DMS 273 (cell line): Measurements from ENCODE around the gene KCNQ1.

Experiments used
- DNase-seq: peaks from one replicate; lab custom pipeline; 2025; ENCODE audit not compliant: unreplicated experiment; lab: John Stamatoyannopoulos, UW

KCNQ1 gene

GRCh38 chr11:2868506-2869133 lies 423.8 kb downstream of the KCNQ1 start:
- no peak for DNase-seq

- peak; percentile 24 for DNase-seq
Observed at GRCh38 chr11:2869134-2869526, 424.3 kb downstream of the KCNQ1 start.

DNA sequence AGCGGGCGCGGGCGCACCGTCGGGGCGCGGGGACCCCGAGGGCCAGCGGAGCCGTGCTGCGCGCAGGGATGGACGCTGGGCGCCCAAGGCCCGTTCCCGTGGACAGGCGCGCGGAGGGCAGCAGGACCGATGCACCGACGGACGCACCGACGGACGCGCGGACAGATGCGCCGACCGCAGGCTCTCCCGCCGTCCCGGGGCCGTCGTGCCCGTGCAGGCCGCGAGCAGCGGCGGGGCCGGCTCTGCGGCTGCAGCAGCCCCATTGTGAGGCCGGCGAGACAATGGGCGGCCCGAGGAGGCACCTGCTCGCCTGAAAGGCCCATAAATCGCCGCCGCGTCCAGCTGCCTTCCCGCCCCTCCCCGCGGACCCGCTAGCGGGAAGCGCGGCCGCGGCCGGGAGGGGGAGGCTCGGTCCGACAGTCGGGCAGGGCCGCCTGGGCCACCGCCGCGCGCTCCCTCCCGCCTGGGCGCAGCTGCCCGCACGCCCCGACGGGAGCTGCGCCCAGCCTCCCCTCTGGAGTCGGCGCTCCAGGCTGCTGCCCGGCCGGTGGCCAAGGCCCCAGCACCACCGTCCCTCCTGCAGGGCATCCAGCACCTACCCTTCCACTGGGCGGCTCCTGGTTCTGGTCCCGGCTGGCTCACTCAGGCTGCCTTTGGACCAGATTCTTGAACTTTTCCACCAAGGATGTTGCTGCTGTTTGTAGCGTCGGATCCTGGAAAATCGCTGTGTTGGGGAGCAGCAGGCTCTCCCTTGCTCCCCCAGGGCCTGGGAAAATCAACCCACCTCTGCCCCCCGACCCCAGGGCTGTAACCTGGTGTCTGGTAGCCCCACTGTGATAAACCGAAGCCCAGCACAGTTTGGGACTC lies 425.0 kb downstream of the KCNQ1 start:
- no peak for DNase-seq

- DNase-seq, result no peak
Observed at GRCh38 chr11:2870460-2870859, 425.7 kb downstream of the KCNQ1 start.

DNA sequence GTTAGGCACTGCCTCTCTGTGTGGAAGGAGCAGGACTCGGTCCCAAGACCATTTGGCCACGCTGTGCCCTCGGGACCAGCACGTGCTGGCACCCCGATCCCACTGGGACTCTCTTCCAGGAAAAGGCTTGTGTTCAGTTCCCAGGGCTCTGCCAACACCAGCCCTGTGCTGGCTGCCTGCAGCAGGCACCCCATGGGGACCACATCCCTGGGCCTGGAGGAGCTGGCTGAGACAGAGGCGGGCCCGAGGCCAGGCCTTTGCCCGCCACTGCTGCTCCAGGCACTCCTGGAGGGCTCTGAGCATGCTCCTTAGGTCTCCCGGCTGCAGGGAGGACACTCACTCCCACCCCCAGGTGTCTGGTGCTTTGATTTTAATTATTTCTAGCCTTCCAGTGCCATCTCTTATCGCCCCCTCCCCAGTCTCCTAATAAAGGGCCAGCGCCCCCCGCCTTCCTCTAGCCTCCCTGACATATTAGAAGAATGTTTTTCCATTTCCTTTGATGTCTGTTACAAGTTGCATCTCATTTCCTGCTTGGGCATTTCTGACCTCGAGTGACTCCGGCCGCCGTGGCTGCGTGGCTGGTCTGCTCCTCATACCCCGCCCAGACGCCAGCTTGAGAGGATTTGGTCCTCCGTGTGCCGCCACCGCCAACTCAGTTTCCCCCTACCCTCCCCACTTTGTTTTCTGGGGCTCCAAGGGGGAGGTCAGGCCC lies 426.3 kb downstream of the KCNQ1 start:
- no peak for DNase-seq

DNA sequence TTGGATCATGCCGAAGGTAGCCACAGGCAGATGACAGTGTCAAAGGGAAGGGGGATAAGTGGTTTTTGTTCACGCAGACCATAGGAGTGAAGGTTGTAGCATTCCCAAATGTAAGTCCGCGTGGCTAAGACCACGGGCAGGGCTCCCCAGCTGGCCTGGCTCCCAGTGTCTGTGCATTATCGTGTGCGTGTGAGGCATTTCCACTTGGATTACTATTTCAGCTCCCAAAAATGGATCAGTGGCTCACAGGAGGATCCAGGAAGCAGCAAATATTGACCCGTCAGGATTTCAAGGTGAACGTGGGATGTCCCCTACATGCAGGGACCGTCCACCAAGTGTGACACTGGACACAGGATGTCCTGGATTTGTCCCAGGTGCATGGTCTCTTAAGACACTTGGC lies 430.2 kb downstream of the KCNQ1 start:
- DNase-seq, result no peak

DNA sequence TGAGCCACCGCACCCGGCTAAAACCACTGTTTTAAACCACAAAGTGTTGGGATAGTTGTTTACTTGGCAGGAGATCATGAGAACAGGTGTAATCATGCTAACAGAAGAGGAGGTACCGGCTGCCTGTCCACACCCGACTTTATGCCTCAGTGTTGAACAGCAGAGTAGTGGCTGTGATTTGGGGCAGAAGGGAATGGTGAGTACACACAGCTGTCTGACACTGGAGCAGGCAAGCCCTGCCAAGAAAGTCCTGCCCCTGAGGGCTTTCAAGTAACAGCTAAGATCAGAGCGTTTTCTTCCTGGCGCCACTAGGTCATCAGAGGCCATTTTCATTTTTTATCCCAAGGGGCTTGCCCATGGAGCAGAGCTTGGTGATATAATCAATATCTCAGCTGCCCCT lies 432.7 kb downstream of the KCNQ1 start:
- no peak for DNase-seq

DNA sequence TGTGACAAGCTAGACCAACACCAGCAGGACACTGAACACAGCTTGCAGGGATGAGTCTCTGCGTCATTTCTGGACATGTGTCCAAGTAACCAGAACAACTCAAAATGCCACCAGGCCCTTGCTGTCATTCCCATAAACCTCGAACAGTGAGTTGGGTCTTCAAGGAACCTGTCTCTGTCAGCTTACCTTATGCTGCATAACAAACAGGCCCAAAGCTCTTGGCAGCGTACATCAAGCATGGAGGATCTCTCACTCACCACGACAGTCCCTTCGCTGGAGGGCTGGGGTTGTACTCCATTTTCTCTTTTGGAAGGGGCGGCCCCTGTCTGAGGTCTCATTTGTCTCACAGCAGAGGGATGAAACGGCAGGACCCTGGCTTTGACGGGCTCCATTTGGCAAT lies 434.0 kb downstream of the KCNQ1 start:
- DNase-seq, result no peak

GRCh38 chr11:2880646-2881045 lies 435.8 kb downstream of the KCNQ1 start:
- DNase-seq, result no peak

DNA sequence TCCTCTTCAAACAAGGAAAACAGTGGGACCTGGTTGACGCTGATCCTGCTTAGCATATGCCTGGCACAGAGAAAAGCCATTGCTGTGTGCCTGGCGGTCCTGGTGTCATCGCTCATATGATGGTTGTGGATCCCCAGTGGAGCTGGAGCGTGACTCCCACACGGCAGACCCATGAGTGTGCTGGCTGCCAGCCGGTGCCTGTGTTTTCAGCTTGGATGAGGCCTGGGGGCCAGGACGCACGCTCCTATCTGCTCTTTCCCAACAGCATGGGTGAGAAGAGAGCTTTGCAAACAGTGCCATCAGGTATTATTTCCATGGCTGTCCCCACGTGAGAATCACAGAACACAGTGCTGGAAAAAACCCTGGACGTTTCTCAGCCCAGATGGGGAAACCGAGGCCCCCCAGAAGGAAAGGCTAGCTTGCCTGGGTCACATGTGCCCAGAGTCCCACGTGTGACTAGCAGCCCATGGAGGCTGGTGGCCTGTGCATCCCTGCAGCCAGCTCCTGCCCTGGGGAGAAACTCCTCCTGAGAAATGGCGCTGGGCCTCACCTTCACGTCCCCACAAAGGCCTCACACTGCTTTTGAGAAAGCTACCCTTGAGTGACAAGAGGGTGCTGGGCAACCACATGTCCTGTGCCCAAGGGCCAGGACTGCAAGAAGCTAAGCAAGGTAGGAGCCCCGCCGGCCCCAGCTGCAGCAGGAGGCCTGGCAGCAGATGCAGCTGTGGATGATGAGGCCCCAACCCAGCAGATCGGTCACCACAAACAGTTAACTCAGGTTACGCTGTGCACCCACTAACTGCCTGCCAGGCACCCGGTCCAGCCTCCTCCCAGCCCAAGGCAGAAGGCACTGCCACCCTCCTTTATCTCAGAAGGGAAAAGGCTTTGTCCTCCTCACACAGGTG lies 436.5 kb downstream of the KCNQ1 start:
- DNase-seq, result no peak

GRCh38 chr11:2881981-2882375 lies 437.2 kb downstream of the KCNQ1 start:
- no peak for DNase-seq

GRCh38 chr11:2882396-2883110 lies 437.7 kb downstream of the KCNQ1 start:
- no peak for DNase-seq

DNA sequence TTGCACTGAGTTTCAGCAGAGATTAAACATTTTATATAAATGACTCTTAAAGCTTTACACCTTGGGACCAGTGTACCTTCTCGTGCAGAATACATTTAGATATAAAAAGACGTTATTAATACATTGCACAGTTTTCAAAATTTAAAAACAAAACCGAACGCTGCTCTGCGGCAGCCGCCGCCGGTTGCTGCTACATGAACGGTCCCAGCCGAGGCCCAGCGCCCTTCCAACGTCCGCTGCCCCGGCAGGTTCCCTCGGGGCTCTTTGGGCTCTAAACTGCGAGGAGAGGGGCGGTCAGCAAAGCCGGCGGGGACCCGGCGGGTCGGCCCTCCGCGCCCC lies 438.8 kb downstream of the KCNQ1 start:
- DNase-seq, result no peak

DNA sequence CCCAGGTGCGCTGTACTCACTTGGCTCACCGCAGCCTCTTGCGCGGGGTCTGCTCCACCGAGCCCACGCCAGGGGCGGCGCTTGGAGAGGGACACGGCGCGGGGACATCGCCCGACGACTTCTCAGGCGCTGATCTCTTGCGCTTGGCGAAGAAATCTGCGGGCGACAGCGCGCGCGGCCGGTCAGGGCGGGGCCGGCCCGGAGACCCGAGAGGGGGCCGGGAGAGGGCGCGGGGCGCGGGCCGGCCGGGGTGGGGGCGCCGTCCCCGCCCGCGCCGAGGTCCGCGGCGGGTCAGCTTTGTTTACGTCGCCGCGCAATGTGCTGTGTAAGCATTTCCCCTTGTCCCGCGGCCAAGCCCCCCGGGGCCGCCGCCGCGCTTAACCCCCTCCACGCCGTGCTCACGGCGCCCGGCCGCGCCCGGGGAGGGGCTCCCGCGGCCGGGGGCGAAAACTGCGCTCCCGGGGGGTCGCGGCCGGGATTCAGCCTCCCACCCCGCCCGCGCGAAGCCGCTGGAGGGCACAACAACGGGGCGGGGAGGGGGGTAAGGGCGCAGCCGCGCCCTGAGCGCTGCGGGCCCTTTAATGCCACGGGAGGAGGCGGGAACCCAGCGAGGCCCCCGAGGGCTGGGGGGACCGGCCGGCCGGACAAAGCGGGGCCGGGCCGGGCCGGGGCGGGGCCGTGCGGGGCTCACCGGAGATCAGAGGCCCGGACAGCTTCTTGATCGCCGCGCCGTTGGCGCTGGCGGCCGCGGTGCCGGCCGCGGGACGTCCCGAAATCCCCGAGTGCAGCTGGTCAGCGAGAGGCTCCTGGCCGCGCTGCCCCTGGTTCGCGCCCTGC lies 439.4 kb downstream of the KCNQ1 start:
- DNase-seq, result peak; percentile 40

DNA sequence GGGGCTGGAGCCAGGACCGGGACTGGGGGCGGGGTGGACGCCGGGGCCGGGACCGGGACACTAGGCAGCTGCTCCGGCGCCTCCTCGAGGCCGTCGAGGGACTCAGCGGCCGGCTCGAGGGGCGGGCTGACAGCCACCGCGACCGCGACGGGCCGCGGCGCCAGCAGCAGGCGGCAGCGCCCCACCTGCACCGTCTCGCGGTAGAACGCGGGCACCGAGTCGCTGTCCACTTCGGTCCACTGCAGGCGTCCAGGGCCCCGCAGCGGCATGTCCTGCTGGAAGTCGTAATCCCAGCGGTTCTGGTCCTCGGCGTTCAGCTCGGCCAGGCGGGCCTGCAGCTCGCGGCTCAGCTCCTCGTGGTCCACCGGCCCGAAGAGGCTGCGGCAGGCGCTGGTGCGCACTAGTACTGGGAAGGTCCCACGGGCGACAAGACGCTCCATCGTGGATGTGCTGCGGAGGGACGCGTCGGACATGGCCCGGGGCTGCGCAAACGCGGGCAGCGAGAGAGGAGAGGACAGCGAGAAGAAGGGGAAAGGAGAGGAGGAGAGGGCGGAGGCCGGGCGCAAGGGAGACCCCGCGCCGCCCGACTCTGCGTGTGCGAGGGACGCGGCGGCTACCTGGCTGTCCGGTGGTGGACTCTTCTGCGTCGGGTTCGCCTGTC lies 440.3 kb downstream of the KCNQ1 start:
- peak; percentile 61 for DNase-seq

- peak; percentile 89 for DNase-seq
Observed at GRCh38 chr11:2885678-2886081, 440.9 kb downstream of the KCNQ1 start, which contains the start of gene CDKN1C. TSS of gene CDKN1C (minus strand) at chr11:2885775. CDS start at chr11:2885456, 319 bp downstream.

DNA sequence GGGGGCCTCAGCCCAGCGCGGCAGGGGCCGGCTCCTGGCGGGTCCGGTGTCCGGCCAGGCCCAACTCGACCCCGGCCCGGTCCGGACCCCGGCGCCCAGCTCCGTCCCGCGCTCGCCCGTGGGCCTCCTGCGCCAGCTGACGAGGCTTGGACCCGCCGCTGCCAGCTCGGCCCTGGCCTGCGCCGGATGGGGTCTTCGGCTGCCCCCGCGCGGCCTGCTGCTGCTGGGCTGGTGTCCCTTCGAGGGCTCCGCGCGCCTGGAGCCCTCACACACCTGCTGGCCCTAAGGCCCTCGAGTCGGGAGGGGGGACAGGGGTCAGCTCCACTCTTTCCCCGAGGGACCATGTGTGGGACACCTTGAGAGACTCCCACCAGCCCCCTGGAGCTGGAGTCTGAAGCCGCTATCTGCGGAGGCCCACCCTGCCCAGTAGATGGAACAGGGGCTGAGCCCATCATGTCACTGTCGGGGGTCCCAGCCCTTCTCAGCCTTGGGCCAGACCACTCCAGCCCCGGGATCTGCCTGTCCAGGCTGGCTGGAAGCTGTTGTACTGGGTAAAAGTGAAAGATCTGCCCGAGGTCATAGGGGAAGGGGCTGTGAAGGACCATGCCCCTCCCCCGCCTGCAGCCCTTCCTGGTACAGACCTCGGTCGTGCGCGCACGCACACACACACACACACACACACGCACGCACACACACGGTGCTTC lies 441.5 kb downstream of the KCNQ1 start:
- DNase-seq, result peak; percentile 61

- no peak for DNase-seq
Observed at GRCh38 chr11:2886936-2887335, 442.1 kb downstream of the KCNQ1 start.
